Embryonic facial prominence (tissue), 1 donor: Measurements from ENCODE around the gene RIPOR3.
A peak's percentile ranks its signal among the peaks of the same experiment; 100 is the strongest.
"Not testable (repeated sequence)": the region's sequence is repeated elsewhere in the genome, so short reads cannot be mapped to it uniquely, and the experiment has no call there.

Experiments used
- DNase-seq: peaks from one replicate; pipeline ENCODE4 v3.0.0-alpha.2; 2016; ENCODE audit errors: extremely low spot score

Gene RIPOR3

DNA sequence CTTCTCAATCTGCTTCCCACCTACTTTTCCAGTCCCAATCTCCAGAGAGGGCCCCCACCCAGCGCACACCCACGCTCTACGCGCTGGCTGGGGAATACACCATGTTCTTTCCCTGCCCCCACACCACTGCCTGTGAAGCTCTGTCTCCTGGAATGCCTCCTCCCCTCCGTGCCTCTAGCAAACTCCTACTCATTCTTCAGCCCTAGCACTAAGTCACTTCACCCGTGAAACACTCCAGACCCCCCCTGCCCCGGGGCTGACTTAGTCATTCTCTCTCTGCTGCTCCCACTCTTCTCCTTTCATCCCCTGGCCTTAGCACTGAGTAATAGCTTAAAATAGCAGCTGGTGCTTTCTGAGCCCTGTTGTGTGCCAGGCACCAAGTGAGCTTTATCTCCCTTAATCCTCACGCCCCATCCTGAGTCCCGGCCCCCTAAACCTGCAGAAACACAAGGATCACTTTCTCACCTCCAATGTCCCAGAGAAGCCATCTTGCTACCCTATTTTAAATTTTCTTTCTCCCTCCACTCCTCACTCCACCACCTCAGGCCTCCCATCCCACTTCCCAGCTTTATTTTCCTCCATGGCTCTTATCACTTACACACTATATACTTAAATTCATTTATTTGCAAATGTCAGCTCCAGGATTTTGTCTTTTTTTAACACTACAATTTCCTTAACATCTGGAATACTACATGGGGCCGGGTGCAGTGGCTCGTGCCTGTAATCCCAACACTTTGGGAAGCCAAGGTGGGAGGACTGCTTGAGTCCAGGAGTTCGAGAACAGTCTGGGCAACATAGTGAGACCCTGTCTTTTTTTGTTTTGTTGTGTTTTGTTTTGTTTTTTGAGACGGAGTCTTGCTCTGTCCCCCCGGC, 33.7 kb upstream of the RIPOR3 start:
- no peak for DNase-seq

DNA sequence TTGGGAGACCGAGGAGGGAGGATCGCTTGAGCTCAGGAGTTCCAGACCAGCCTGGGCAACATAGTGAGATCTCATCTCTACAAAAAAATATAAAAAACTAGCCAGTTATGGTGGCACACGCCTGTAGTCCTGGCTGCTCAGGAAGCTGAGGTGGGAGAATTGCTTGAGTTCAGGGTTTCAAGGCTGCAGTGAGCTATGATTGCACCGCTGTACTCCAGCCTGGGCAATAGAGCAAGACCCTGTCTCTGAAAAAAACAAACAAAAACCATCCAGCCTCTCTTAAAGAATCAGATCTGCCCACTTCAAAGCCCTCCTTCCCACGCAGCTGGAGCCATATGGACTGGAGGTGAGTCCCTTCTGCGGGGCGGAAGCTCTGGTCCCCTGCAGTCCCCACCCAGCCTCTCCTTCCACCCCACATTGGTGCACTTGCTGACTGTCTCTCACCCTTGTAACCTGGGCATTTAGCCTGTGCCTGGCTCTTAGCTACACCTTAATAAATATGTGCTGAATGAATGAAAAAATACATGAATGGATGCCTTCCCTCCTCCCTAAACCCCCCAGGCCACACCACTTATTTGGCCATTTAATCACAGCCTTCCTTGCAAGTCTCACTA, 32.9 kb upstream of the RIPOR3 start:
- no peak for DNase-seq

DNA sequence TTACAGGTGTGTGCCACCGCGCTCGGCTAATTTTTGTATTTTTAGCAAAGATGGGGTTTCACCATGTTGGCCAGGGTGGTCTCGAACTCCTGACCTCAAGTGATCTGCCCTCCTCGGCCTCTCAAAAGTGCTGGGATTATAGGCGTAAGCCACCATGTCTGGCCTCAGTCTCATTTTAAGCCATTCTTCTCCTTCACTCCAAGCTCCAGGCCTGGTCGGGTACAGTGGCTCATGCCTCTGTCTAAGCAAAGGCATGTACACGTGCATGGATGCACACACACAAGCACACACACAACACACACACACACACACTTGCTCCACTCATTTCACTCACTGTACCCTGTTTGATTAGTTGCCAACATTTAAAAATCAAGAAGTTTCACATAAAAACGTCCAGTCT, 32.3 kb upstream of the RIPOR3 start:
- no peak for DNase-seq

DNA sequence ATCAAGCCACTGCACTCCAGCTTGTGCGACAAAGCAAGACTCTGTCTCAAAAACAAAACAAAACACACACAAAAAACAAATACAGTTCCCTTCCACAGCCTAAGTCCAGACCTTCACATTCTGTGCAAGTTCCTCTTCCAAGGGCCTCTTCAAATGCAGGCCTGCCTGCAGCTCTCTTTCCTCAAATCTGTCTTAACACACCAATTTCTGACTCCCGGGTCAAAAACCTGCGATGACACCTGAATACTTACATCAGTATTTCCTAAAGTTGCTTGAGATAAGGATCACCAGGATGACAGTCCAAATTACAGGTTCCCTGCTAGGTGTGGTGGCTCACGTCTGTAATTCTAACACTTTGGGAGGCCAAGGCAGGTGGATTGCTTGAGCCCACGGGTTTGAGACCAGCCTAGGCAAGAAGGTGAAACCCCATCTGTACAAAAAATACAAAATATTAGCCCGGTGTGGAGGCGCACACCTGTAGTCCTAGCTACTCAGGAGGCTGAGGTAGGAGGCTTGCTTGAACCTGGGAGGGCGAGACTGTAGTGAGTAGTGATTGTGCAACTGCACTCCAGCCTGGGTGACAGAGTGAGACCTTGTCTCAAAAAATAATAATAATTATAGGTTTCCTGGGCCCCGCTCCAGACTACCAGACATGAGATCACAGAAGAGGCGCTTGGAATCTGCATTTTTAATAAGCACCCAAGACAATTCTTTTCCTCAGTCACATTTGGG, 31.2 kb upstream of the RIPOR3 start:
- DNase-seq, result no peak

DNA sequence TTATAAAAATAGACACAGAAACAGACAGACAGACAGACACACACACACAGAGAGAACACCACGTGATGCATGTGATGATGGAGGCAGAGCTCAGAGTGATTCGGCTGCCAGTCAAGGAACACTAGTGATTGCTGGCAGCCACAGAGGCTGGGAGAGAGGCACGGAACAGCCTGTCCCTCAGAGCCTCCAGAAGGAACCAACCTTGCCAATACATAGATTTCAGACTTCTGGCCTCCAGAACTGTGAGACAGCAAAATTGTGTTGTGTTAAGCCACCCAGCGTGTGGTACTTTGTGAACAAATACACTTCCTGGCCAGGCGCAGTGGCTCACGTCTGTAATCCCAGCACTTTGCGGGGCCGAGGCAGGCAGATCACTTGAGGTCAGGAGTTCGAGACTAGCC, 30.5 kb upstream of the RIPOR3 start:
- DNase-seq, result no peak

DNA sequence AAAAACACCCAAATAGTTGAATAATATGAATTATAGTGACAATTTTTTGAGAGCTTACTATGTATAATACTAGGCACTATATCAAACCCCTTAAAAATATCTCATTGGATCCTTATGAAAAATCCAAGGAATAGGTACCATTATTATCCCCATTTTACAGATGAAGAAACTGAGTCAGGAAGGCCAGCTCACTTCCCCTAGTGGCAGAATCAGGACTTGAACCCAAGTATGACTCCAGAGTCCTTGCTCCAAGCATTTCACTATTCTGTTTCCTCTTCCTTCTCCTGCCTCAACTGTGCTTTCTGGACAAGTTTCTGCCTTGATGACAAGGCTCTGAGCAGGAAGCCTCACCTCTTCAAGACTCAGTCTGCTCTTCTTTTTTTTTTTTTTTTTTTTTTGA, 29.2 kb upstream of the RIPOR3 start:
- no peak for DNase-seq

DNA sequence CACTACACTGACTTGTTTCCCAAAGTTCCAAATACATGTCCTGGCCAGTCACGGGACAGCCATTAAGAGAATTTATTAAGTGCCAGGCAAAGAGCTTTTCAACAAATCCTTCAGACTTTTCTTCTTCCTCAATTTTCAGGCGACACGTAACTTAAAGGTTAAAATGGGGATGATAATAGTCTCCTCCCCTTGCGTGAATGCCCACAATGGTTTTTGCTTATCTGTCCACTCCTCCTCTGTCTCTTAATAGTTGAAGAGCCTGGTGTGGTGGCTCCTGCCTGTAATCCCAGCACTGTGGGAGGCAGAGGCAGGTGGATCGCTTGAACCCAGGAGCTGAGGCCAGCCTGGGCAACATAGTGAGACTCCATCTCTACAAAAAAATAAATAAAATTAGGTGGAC, 28.7 kb upstream of the RIPOR3 start:
- DNase-seq, result no peak

DNA sequence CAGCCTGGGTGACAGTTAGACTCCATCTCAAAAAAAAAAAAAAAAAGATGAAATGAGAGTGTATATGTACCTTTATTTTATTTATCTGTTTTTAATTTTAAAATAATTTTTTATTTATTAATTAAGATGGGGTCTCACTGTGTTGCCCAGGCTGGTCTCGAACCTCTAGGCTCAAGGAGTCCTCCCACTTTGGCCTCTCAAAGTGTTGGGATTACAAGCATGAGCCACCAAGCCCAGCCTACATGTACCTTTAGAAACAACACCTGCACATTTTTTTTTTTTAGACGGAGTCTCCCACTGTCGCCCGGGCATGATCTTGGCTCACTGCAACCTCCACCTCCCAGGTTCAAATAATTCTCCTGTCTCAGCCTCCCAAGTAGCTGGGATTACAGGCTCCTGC, 28.0 kb upstream of the RIPOR3 start:
- DNase-seq, result no peak

DNA sequence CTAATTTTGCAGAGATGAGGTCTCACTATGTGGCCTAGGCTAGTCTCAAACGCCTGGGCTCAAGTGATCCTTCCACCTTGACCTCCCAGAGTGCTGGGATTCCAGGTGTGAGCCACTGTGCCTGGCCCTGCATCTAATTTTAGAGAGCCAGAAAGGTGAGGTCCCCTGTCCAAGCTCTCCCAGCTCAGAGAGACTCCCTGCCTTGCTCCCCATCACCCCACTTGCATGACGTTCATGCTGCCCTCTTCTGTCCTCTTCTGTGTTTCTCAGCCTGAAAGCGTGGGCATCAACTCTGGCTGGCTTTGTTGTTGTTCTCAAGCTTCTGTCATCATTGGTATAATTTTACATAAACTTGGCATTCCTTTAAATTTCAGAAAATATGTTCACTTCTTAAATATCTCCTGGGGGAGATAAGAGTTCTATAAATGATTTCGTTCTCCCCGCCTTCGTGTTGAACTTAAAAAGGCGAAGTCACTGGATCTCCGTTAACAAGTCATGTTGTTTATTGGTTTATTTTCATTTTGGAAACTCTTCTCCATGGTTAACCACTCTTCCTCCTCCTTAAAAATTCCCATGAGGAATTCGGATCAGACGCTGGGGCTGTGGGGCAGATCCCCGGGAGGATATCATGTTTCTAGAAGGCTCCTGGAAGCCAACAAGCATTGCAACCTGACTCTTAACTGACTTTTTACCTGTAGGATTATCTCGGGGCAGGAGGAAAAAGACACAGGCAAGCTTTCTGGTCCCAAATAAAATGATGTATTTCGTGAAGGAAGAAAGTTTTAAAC, 26.8 kb upstream of the RIPOR3 start:
- DNase-seq, result no peak

DNA sequence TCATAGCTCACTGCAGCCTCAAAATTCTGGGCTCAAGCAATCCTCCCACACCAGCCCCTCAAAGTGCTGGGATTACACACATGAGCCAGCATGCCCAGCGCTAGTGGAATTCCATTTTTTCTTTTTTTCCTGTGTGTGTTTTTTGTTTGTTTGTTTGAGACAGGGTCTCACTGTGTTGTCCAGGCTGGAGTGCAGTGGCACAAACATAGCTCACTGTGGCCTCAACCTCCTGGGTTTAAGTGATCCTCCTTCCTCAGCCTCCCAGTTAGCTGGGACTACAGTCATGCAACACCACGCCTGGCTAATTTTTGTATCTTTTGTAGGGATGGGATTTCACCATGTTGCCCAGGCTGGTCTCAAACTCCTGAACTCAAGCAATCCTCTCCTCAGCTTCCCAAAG, 26.0 kb upstream of the RIPOR3 start:
- DNase-seq, result no peak

DNA sequence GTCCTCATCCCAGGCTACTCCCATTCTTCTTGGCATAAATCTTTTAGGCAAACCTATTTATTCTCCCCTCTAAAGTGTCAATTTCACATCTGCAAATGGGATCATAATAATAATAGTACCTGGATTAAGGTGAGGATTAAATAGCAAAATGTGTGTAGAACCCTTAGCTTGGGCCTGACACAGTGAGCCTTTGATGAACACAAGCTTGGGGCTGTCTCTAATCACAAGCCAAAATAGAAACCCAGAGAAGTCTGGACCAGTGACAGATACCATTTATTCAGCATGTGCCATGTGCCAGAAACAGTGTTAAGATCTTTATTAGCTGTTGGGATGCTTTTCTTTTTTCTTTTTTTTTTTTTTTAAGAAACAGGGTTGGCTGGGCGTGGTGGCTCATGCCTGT, 25.2 kb upstream of the RIPOR3 start:
- DNase-seq, result no peak

DNA sequence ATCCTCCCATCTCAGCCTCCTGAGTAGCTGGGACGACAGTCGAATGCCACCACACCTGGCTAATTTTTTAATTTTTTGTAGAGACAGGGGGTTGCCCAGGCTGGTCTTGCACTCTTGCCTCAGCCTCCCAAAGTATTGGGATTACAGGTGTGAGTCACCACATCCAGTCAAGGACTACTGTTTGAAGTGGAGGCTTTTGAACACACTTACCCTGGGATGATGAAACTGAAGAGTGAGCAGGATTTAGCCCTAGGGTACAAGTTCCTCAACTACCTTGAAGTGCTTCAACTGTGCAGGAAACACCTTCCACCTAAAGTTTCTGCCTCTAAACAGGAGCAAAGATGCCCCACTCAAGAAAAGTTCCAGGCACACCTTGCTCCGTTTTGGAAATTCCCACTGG, 24.4 kb upstream of the RIPOR3 start:
- no peak for DNase-seq

DNA sequence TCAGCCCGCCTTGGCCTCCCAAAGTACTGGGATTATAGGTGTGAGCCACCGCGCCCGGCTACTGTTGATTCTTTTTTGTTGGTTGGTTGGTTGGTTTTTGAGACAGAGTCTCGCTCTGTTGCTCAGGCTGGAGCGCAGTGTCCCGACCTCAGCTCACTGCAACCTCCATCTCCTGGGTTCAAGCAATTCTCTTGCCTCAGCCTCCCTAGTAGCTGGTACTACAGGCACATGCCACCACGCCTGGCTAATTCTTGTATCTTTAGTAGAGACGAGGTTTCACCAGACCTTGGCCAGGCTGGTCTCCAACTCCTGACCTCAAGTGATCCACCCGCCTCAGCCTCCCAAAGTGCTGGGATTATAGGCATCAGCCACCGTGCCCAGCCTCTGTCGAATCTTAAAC, 23.1 kb upstream of the RIPOR3 start:
- not testable (repeated sequence) for DNase-seq

DNA sequence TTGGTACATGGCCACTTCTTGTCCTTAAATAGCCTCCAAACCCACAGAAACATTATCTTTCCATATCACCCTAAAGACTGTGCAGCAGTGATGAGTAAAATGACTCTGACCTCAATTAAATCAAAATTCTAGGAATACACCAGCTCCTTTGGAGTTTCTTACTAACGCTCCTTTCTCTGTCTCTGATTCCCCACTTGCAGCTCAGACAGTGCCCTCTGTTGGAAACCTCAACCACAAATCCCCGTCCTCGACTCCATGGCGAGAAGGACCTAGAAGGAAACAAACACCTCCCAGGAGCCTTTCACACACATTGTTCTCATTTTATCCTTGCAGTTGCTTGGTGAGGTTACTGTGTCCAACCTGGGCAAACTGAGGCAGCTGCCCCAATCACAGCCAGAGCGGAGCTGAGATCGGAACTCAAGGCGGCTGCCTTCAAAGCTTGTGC, 22.3 kb upstream of the RIPOR3 start:
- no peak for DNase-seq

DNA sequence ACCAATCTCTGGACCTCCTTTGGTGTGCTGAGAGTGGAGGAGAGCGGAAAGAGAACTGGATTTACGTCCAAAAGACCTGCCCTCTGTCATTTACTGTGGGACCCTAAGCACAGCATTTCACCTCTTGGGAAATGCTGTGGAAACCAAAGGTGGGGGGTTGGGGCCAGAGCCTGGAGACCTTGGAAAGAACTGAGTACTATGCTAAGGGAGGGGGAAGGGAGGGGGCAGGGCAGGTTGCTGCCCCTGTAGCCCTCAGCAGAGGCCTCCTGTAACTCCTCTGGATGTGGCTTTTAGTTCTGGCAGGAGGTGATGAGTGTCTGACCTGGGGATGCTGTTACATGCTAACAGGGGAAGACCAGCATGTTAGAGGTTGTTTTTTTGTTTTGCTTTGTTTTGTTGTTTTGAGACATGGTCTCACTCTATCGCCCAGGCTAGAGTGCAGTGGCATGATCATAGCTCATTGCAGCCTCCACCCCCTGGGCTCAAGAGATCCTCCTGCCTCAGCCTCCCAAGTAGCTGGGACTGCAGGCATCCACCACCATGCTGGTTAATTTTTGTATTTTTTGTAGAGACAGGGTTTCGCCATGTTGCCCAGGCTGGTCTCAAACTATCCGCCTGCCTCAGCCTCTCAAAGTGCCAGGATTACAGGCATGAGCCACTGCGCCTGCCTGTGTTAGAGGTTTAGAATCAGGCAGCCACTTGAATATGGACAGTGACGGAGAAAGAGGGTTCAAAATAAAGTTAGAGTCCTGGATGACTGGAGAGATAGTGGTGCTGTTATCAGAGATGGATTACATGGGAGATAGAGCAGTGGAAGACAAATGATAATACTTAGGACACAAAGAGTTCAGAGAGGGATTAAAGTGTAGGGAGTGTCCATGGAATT, 21.7 kb upstream of the RIPOR3 start:
- no peak for DNase-seq

DNA sequence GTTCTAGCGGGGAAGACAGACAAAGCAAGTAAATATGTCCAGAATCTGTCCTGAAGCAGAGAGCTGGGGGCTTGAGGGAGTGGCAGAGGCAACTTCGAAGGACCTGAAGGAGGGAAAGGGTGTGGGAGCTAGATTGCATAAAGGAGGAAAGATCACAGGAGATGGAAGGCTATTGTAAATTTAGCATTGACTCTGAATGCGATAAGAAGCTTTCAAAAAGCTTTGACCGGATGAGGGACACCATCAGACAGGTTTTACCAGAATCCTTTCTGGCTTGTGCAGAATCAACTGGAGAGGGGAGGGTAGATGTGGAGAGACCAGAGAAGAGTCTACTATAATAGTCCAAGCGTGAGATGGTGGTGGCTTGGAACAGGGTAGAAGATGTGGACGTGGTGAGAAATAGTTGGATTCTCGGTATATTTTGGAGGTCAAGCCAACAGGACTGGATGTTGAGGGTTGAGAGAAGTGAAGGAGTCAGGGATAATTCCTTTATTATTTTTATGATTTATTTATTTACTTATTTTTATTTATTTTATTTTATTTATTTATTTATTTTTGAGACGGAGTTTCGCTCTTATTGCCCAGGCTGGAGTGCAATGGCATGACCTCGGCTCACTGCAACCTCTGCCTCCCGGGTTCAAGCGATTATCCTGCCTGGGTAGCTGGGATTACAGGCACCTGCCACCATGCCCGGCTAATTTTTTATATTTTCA, 19.9 kb upstream of the RIPOR3 start:
- DNase-seq, result no peak

DNA sequence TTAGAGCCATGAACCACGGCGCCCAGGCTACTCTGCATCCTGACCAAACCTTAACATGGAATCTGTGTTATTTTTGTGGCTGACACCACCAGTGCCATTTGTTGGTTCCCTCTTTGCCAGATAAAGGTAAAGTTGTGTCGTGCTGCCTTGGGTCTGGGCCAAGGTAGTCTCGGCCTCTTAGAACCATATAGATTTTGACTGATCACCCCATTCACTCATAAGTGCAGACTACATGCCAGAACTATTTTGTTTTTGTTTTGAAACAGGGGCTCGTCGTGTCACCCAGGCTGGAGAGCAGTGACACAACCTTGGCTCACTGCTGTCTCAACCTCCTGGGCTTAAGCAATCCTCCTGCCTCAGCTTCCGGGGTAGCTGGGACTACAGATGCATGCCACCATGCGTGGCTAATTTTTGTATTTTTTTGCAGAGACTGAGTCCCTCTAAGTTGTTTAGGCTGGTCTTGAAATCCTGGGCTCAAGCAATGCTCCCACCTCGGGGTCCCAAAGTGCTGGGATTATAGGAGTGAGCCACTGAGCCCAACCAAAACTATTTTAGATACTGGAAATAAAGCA, 19.2 kb upstream of the RIPOR3 start:
- DNase-seq, result no peak

DNA sequence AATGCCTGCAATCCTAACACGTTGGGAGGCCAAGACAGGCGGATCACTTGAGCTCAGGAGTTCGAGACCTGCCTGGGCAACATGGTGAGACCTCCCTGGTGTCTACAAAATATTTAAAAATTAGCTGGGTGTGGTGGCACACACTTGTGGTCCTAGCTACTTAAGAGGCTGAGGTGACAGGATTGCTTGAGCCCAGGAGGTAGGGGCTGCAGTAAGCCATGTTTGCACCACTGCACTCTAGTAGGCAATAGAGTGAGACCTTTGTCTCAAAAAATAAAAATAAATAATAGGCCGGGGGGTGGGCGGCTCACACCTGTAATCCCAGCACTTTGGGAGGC, 18.3 kb upstream of the RIPOR3 start:
- DNase-seq, result no peak

DNA sequence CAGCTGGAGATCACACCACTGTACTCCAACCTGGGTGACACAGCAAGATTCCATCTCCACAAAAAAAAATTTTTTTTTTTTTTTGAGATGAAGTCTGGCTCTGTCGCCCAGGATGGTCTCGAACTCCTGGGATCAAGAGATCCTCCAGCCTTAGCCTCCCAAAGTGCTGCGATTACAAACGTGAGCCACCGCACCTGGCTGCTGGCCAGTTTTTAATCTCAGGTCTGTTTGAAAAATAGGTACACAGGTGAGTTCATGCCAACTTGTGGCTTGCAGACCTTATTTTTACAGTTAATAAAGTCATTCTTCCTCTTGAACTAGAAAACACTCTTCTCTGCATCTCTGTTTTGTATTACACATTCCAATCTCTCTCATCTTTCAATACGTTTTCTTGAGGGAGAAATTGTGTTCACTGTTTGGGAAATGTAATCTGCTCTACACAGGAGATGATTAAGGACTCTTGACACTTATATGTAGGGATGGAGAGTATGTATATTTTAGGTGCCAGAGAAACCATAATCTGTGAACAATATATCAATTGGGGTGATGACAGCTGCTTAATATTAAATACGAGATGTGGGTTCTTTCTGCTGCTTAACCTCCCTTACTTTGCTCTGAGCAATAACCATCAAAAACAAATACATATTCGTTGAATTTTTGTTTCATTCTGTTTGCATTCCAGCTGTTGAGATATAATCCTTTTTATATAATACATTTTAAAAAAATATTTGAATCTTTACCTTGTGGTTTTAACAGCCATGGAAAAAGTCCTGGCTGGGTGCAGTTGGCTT, 17.7 kb upstream of the RIPOR3 start:
- DNase-seq, result peak; percentile 50
